ENCODE results near the gene ACAN.

- TF ChIP-seq CTCF (conservative IDR thresholded peaks at IDR 0.05; ENCODE audit: low read depth, low read length) = no peak
- no peak for TF ChIP-seq EZH2 (IDR thresholded peaks at IDR 0.05; ENCODE audit: borderline replicate concordance, low read depth, low read length, poor library complexity, severe bottlenecking)
Measured at GRCh38 chr15:88839146-88839545, 35.9 kb downstream of the ACAN start.
